NCI-H774 (cell line): ENCODE results near the gene TNFRSF9.

Experiments used
- DNase-seq: peaks from one replicate; lab custom pipeline; 2025; lab: John Stamatoyannopoulos, UW

TNFRSF9 gene

DNA sequence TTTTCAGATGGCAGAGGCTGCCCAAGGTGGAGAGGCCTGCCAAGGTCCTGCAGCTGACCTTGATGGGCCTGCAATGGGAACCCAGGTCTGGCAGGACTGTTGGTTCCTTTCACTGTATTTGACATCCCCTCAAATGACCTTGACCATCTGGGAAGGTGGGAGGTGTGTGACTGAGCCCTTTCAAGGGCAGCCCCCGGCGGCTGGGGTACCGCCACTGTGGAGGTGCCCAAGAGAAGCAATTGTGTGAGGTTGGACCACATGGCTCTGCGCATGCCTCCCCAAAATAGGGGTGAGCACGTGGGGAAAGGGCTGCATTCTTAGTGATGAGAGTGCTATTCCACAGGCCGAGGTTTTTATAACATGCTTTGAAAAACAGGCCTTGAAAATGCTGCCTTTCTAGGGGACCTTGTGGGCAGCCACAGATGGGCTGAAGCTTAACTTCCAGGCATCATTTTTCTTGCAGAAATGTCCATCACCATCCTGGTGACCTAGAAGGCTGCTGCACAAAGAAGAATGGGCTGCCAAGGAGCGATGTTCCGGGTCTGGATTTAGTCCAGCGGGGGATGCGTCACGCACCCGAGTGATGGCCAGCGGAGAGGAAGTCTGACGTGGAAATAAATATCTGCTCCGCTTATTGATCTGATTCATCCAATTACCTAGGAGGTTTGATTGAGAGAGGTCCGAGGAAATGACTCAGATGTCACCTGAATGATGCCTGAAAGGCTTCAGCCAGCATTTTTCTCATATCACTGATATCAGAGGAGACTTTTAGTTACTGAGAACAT lies 71.3 kb downstream of the TNFRSF9 start:
- DNase-seq = no peak

DNA sequence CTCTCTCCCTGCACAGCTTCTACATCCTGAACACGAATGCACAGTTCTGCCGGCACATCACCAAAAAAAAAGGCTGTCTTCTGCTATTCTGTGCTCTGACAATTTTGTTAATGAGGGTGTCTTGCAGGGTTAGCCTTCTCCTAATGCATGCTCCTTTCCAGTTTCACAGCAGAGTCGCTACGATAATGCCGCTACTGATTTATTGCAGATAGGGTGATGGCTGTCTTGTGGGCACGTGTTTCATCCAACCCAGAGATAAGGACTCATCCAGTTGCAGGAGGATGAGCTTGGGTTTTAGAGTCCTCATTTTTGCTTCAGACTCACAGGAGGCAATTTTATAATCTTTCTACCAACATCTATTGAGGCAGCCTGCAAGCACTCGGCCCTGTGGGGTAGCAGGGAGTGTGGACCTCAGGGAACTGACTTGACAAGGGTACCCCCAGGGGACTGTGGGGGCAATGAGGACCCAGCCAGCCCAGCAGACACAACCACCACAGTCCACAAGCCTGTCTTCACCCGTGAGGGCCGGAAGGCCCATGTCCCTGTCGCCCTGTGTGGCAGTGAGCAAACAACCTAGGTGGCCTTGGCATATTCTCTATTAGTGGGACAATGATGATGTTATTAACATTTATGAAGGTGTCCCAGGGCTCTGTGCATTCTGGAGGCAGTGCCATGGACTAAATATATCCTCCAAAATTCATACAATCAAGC lies 72.4 kb downstream of the TNFRSF9 start:
- no peak for DNase-seq

DNA sequence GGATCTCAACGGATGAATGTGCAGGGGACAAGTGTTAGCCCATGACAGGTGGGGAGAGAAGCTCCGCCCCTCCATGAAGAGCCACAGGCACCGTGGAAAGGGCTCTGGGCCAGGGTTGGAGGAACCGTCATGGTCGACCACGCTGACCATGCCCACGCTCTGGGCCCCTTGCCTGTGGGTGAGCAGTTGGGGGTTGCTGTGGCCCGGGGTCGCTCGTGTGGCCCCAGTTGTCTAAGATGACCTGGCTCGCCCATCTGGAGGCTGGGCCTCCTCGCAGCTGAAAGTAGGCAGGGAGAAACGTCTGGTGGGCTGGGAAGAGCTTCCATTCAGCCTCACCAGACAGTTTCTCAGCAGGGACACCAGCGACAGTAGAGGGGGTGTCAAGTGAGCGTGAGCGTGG lies 74.7 kb downstream of the TNFRSF9 start:
- no peak for DNase-seq
